GM19239 (cell line): ENCODE measurements around the gene IFI44.

Source experiments
- DNase-seq: peaks from one replicate; pipeline ENCODE4 v3.0.0; 2011; ENCODE audit warnings: low spot score; ENCODE audit not compliant: insufficient read length
- FAIRE-seq: peaks from 2 replicates; lab custom pipeline; 2011; peaks lifted over from hg19 to GRCh38; lab: Jason Lieb, UNC

The IFI44 gene

GRCh38 chr1:78691995-78692747 is 42.5 kb downstream of the IFI44 start:
- no peak for DNase-seq

GRCh38 chr1:78699813-78700212 is 50.2 kb downstream of the IFI44 start:
- FAIRE-seq (no peak), DNase-seq (no peak)

More at GRCh38 chr1:78691995-78692747, 42.5 kb downstream of the IFI44 start:
- FAIRE-seq = no peak

GRCh38 chr1:78702426-78702825 is 52.8 kb downstream of the IFI44 start:
- no peak for FAIRE-seq
- DNase-seq = no peak

GRCh38 chr1:78703806-78704205 is 54.2 kb downstream of the IFI44 start:
- DNase-seq (no peak), FAIRE-seq (no peak)

GRCh38 chr1:78712467-78713051 is 62.9 kb downstream of the IFI44 start:
- no peak for FAIRE-seq
- no peak for DNase-seq

GRCh38 chr1:78713297-78713696 is 63.7 kb downstream of the IFI44 start:
- FAIRE-seq = no peak

More at GRCh38 chr1:78713297-78713696, 63.7 kb downstream of the IFI44 start:
- no peak for DNase-seq
